Measurements from ENCODE around the gene GSDMA. TPM values are rescaled to one million over a fixed set of nuclear protein-coding genes. Genes with fewer than 3 reads are reported as not detected.

Gene GSDMA
- total and polyA plus RNA-seq, 2 experiments from 2014 or later = 0.08 TPM; not detected in 1

DNA sequence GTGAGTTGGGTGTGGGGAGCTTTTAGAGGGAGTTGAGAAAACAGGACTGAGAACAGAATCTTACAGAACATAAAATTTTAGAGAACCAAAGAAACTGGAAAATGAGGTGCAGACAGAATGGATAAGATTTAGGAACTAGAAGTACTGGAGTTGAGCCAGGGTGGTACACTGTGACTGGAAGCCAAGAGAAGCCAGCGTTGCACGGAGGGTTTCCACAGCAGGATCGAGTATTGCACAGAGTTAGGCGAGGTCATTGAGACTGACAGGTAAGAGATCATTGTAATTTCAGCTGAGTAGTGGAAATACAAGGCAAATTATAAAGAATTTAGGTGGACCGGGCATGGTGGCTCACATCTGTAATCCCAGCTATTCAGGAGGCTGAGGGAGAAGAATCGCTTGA, 6.6 kb downstream of the GSDMA start:
- H3K79me2 ChIP-seq = no peaks in the 10 kb centered on the region
- DNase-seq (ENCODE audit: low spot score) = no peak
- no peaks in the 10 kb centered on the region for H3K9me3 ChIP-seq (ENCODE audit: low read depth)
- no peaks in the 10 kb centered on the region for H4K20me1 ChIP-seq (ENCODE audit: insufficient read depth, poor library complexity, severe bottlenecking)
- no peak overlapping the region for H2AFZ ChIP-seq
- WGBS (ENCODE audit: low lambda C conversion rate, missing lambda C conversion rate) = 86% methylated on average over 6 of the region's 6 CpGs
- no peaks in the 10 kb centered on the region for H3K9me2 ChIP-seq (replicated peaks; ENCODE audit: insufficient read depth)
- TF ChIP-seq, protein P1, sequence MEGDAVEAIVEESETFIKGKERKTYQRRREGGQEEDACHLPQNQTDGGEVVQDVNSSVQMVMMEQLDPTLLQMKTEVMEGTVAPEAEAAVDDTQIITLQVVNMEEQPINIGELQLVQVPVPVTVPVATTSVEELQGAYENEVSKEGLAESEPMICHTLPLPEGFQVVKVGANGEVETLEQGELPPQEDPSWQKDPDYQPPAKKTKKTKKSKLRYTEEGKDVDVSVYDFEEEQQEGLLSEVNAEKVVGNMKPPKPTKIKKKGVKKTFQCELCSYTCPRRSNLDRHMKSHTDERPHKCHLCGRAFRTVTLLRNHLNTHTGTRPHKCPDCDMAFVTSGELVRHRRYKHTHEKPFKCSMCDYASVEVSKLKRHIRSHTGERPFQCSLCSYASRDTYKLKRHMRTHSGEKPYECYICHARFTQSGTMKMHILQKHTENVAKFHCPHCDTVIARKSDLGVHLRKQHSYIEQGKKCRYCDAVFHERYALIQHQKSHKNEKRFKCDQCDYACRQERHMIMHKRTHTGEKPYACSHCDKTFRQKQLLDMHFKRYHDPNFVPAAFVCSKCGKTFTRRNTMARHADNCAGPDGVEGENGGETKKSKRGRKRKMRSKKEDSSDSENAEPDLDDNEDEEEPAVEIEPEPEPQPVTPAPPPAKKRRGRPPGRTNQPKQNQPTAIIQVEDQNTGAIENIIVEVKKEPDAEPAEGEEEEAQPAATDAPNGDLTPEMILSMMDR (IDR thresholded peaks at IDR 0.05; ENCODE audit: poor library complexity) = no peak
- TF ChIP-seq EZH2phosphoT487 (IDR thresholded peaks at IDR 0.05; ENCODE audit: low read depth, severe bottlenecking, unreplicated experiment) (no peak), EZH2 (IDR thresholded peaks at IDR 0.05; ENCODE audit: borderline replicate concordance) (no peak)
- no peak overlapping the region for H3K27ac ChIP-seq
- no peaks in the 10 kb centered on the region for H3K27me3 ChIP-seq
- no peak overlapping the region for H3K4me3 ChIP-seq
- H3K4me2 ChIP-seq = no peak overlapping the region
- no peaks in the 10 kb centered on the region for H3K4me1 ChIP-seq (ENCODE audit: insufficient read depth)
- H3K36me3 ChIP-seq (replicated peaks; ENCODE audit: insufficient read depth, low read depth) = no peaks in the 10 kb centered on the region

DNA sequence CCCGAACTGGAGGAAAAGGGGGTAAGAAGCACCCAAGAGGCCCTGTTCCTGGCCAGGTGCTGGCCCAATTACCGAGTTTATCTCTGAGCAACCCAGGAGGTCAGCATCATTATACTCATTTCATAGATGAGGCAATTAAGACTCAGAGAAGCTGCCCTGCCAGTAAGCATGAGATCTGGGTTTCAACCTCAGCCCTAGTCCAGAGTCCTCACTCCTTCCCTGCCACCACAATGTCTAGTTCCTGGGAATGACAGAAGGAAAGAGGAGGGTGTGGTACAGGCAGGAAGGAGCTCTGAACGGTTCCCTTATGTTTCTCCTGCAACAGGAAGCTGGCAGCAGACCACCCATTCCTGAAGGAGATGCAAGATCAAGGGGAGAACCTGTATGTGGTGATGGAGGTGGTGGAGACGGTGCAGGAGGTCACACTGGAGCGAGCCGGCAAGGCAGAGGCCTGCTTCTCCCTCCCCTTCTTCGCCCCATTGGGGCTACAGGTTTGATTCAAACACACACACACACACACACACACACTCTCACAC, 7.4 kb downstream of the GSDMA start:
- TF ChIP-seq EZH2phosphoT487 (IDR thresholded peaks at IDR 0.05; ENCODE audit: low read depth, severe bottlenecking, unreplicated experiment) = no peak
- TF ChIP-seq, protein P1 (IDR thresholded peaks at IDR 0.05; ENCODE audit: poor library complexity) = no peak
- no peak for TF ChIP-seq EZH2 (IDR thresholded peaks at IDR 0.05; ENCODE audit: borderline replicate concordance)
- Histone ChIP-seq H3K36me3 (replicated peaks; ENCODE audit: insufficient read depth, low read depth) (no peaks in the 10 kb centered on the region), H4K20me1 (ENCODE audit: insufficient read depth, poor library complexity, severe bottlenecking) (no peaks in the 10 kb centered on the region), H3K9me2 (replicated peaks; ENCODE audit: insufficient read depth) (no peaks in the 10 kb centered on the region), H3K79me2 (no peaks in the 10 kb centered on the region), H3K9me3 (ENCODE audit: low read depth) (no peaks in the 10 kb centered on the region), H3K4me1 (ENCODE audit: insufficient read depth) (no peaks in the 10 kb centered on the region), H3K4me2 (no peak overlapping the region), H3K4me3 (no peak overlapping the region), H2AFZ (no peak overlapping the region), H3K27me3 (no peaks in the 10 kb centered on the region), H3K27ac (no peak overlapping the region)
- no peak for DNase-seq (ENCODE audit: low spot score)
- 86% methylated on average over 7 of the region's 7 CpGs for WGBS (ENCODE audit: low lambda C conversion rate, missing lambda C conversion rate)

DNA sequence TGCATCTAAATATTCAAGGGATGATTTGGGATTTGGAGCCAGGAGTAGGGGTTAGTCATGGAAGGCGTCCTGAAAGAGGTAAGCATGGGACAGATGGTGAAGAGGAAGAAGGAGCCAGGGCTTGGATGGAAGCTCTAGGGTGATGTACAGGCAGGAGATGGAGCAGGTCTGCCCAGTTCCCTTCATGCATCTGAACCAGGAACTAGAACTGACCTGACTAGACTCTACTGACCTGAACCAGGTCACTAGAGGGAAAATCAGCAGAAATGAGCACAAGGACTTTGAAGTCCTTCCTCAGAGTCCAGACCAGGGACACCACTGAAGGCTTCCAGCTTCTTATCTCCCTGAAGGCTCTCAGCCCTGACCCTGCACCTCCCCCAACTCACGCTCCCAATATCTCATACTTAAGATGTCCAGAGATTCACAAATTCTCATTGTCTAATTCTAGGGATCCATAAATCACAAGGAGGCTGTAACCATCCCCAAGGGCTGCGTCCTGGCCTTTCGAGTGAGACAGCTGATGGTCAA, 8.3 kb downstream of the GSDMA start:
- H3K79me2 ChIP-seq = no peaks in the 10 kb centered on the region
- H3K4me2 ChIP-seq = no peak overlapping the region
- 83% methylated on average over 4 of the region's 4 CpGs for WGBS (ENCODE audit: low lambda C conversion rate, missing lambda C conversion rate)
- no peaks in the 10 kb centered on the region for H3K4me1 ChIP-seq (ENCODE audit: insufficient read depth)
- no peak for TF ChIP-seq EZH2phosphoT487 (IDR thresholded peaks at IDR 0.05; ENCODE audit: low read depth, severe bottlenecking, unreplicated experiment)
- TF ChIP-seq, protein P1 (IDR thresholded peaks at IDR 0.05; ENCODE audit: poor library complexity) = no peak
- TF ChIP-seq EZH2 (IDR thresholded peaks at IDR 0.05; ENCODE audit: borderline replicate concordance) = no peak
- H2AFZ ChIP-seq = no peak overlapping the region
- H3K4me3 ChIP-seq = no peak overlapping the region
- H3K27ac ChIP-seq = no peak overlapping the region
- H3K27me3 ChIP-seq = no peaks in the 10 kb centered on the region
- H3K9me3 ChIP-seq (ENCODE audit: low read depth) = no peaks in the 10 kb centered on the region
- no peaks in the 10 kb centered on the region for H3K9me2 ChIP-seq (replicated peaks; ENCODE audit: insufficient read depth)
- H4K20me1 ChIP-seq (ENCODE audit: insufficient read depth, poor library complexity, severe bottlenecking) = no peaks in the 10 kb centered on the region
- H3K36me3 ChIP-seq (replicated peaks; ENCODE audit: insufficient read depth, low read depth) = no peaks in the 10 kb centered on the region
- DNase-seq (ENCODE audit: low spot score) = no peak
